HEK293 (cell line): Measurements from ENCODE around the gene AP1B1.

ENCODE experiments used
- BCL11A ChIP-seq: fragments of 450-650 bp; formaldehyde crosslinking; IDR thresholded peaks from 2 replicates; pipeline ENCODE4 v1.5.1; 2016; ENCODE audit warnings: low read depth, missing biosample characterization, missing genetic modification characterization
- EGR2 ChIP-seq: fragments of 450-650 bp; formaldehyde crosslinking; IDR thresholded peaks from 2 replicates; pipeline ENCODE4 v1.5.1; 2016; ENCODE audit warnings: low read depth, missing biosample characterization, missing genetic modification characterization
- ELK4 ChIP-seq: IDR thresholded peaks from 2 replicates; pipeline ENCODE4 v1.6.1; 2011; ENCODE audit warnings: mild to moderate bottlenecking, low read depth, low read length, borderline replicate concordance
- GLI4 ChIP-seq: fragments of 450-650 bp; formaldehyde crosslinking; IDR thresholded peaks from 2 replicates; pipeline ENCODE4 v1.5.1; 2016; ENCODE audit warnings: missing biosample characterization, missing genetic modification characterization
- KLF17 ChIP-seq: fragments of 450-650 bp; formaldehyde crosslinking; IDR thresholded peaks from 2 replicates; pipeline ENCODE4 v1.5.1; 2016; ENCODE audit warnings: missing biosample characterization, missing genetic modification characterization
- PRDM2 ChIP-seq: fragments of 450-650 bp; formaldehyde crosslinking; IDR thresholded peaks from 2 replicates; pipeline ENCODE4 v1.5.1; 2016; ENCODE audit warnings: missing biosample characterization, missing genetic modification characterization, borderline replicate concordance
- YY2 ChIP-seq: fragments of 450-650 bp; formaldehyde crosslinking; IDR thresholded peaks from 2 replicates; pipeline ENCODE4 v1.5.1; 2016; ENCODE audit warnings: missing biosample characterization, missing genetic modification characterization
- ZBTB44 ChIP-seq: fragments of 450-650 bp; IDR thresholded peaks from 2 replicates; pipeline ENCODE4 v1.5.1; 2018; ENCODE audit warnings: missing biosample characterization, mild to moderate bottlenecking, missing genetic modification characterization
- ZEB2 ChIP-seq: fragments of 450-650 bp; formaldehyde crosslinking; IDR thresholded peaks from 2 replicates; pipeline ENCODE4 v1.5.1; 2016; ENCODE audit warnings: missing biosample characterization, missing genetic modification characterization
- ZFP69B ChIP-seq: fragments of 450-650 bp; formaldehyde crosslinking; IDR thresholded peaks from 2 replicates; pipeline ENCODE4 v1.5.1; 2016; ENCODE audit warnings: missing biosample characterization, missing genetic modification characterization
- ZNF248 ChIP-seq: fragments of 450-650 bp; formaldehyde crosslinking; IDR thresholded peaks from 2 replicates; pipeline ENCODE4 v1.5.1; 2017; ENCODE audit warnings: missing biosample characterization, missing genetic modification characterization
- ZNF335 ChIP-seq: fragments of 450-650 bp; formaldehyde crosslinking; conservative IDR thresholded peaks from 2 replicates; pipeline ENCODE4 v1.5.1; 2016; ENCODE audit warnings: missing biosample characterization, missing genetic modification characterization
- ZNF366 ChIP-seq: fragments of 450-650 bp; formaldehyde crosslinking; conservative IDR thresholded peaks from 2 replicates; pipeline ENCODE4 v1.5.1; 2016; ENCODE audit warnings: missing biosample characterization, missing genetic modification characterization
- ZNF423 ChIP-seq: fragments of 450-650 bp; formaldehyde crosslinking; IDR thresholded peaks from 2 replicates; pipeline ENCODE4 v1.5.1; 2016; ENCODE audit warnings: missing biosample characterization, missing genetic modification characterization
- ZNF473 ChIP-seq: fragments of 450-650 bp; formaldehyde crosslinking; IDR thresholded peaks from 2 replicates; pipeline ENCODE4 v1.5.1; 2017; ENCODE audit warnings: missing biosample characterization, missing genetic modification characterization
- ZNF501 ChIP-seq: fragments of 450-650 bp; formaldehyde crosslinking; IDR thresholded peaks from 2 replicates; pipeline ENCODE4 v1.5.1; 2016; ENCODE audit warnings: missing biosample characterization, missing genetic modification characterization
- ZNF529 ChIP-seq: fragments of 450-650 bp; formaldehyde crosslinking; IDR thresholded peaks from 2 replicates; pipeline ENCODE4 v1.5.1; 2017; ENCODE audit warnings: missing genetic modification characterization, missing biosample characterization; ENCODE audit not compliant: insufficient replicate concordance
- ZNF549 ChIP-seq: fragments of 450-650 bp; IDR thresholded peaks from 2 replicates; pipeline ENCODE4 v1.5.1; 2018; ENCODE audit warnings: missing biosample characterization, missing genetic modification characterization, mild to moderate bottlenecking, inconsistent platforms, moderate library complexity
- ZNF580 ChIP-seq: fragments of 450-650 bp; formaldehyde crosslinking; IDR thresholded peaks from 2 replicates; pipeline ENCODE4 v1.5.1; 2016; ENCODE audit warnings: missing biosample characterization, missing genetic modification characterization
- ZNF623 ChIP-seq: fragments of 450-650 bp; formaldehyde crosslinking; IDR thresholded peaks from 2 replicates; pipeline ENCODE4 v1.5.1; 2016; ENCODE audit warnings: missing biosample characterization, missing genetic modification characterization
- ZNF660 ChIP-seq: fragments of 450-650 bp; IDR thresholded peaks from 2 replicates; pipeline ENCODE4 v1.5.1; 2018; ENCODE audit warnings: missing biosample characterization, mild to moderate bottlenecking, missing genetic modification characterization
- ZNF747 ChIP-seq: fragments of 450-650 bp; formaldehyde crosslinking; IDR thresholded peaks from 2 replicates; pipeline ENCODE4 v1.5.1; 2016; ENCODE audit warnings: missing biosample characterization, missing genetic modification characterization
- ZNF776 ChIP-seq: fragments of 450-650 bp; formaldehyde crosslinking; IDR thresholded peaks from 2 replicates; pipeline ENCODE4 v1.5.0; 2017; ENCODE audit warnings: missing biosample characterization, missing genetic modification characterization, borderline replicate concordance
- ZNF777 ChIP-seq: fragments of 450-650 bp; formaldehyde crosslinking; IDR thresholded peaks from 2 replicates; pipeline ENCODE4 v1.5.1; 2017; ENCODE audit warnings: missing biosample characterization, missing genetic modification characterization, borderline replicate concordance
- ZNF785 ChIP-seq: fragments of 450-650 bp; formaldehyde crosslinking; IDR thresholded peaks from 2 replicates; pipeline ENCODE4 v1.5.1; 2016; ENCODE audit warnings: missing biosample characterization, missing genetic modification characterization
- ZNF837 ChIP-seq: fragments of 450-650 bp; formaldehyde crosslinking; IDR thresholded peaks from 2 replicates; pipeline ENCODE4 v1.5.1; 2016; ENCODE audit warnings: missing biosample characterization, missing genetic modification characterization
- TF ChIP-seq, protein P1 (sequence below): fragments of 450-650 bp; formaldehyde crosslinking; IDR thresholded peaks from 2 replicates; pipeline ENCODE4 v1.5.1; 2016; ENCODE audit warnings: missing biosample characterization, missing genetic modification characterization
- TF ChIP-seq, protein P2 (sequence below): fragments of 450-650 bp; formaldehyde crosslinking; IDR thresholded peaks from 2 replicates; pipeline ENCODE4 v1.5.1; 2016; ENCODE audit warnings: missing biosample characterization, missing genetic modification characterization

The AP1B1 gene

DNA sequence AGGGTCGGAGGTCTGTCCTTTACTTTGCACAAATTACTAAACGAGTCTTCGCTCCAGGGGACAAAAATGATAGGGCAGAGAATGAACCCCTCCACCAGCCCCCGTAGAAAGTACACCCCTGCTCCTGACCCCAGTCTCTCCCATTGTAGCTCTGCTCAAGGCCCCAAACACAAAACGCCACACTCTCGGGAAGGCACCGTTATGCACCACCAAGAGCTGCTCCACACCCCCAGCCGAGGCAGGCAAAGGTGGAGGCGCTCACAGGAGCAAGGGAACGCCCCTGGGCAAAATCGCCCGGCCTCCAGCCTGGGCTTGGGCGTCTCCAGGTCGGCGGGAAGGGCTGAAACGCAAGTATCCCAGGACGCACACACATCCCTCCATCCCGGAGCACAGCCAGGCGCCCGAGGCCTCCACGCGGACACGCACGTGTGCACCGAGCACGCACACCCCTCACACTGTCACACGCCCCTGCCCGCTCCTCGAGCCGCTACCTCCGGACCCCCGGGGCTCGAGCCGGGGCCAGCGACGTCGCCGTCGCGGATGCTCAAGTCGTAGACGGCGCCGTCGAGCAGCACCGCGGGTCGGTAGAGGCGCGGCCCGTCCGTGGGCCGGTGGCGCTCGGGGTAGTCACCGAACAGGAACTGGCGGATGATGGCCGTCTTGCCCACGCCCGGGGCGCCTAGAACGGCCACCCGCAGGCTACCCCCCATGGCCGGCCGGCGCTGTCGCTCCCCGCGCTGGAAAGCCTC lies 73.7 kb downstream of the AP1B1 start (continued):
- TF ChIP-seq EGR2 (tag by site-specific recombination) (peak; percentile 53; the same call in 1 of the 2 replicates), KLF17 (tag by site-specific recombination) (0 out of 2 replicates have a peak, but pooled peaks have one; percentile 47), ZNF785 (tag by site-specific recombination) (no peak), ZNF366 (tag by site-specific recombination) (peak; percentile 90), ZFP69B (tag by site-specific recombination) (no peak), ZNF501 (tag by site-specific recombination) (no peak), ZNF660 (tag by site-specific recombination) (no peak), ZNF529 (tag by site-specific recombination) (no peak), ZNF580 (no peak), ZNF423 (tag by site-specific recombination) (no peak), ZNF777 (tag by site-specific recombination) (peak; percentile 100), YY2 (tag by site-specific recombination) (no peak), ZNF473 (tag by site-specific recombination) (no peak), BCL11A (tag by site-specific recombination) (no peak), ZNF335 (tag by site-specific recombination) (peak; percentile 69), ZEB2 (tag by site-specific recombination) (peak; percentile 61; the same call in 1 of the 2 replicates), ZNF837 (no peak), ZNF623 (no peak), ZNF776 (no peak), GLI4 (tag by site-specific recombination) (no peak), ZNF248 (tag by site-specific recombination) (no peak), ELK4 (no peak), PRDM2 (no peak), ZBTB44 (tag by site-specific recombination) (no peak), ZNF747 (no peak), ZNF549 (tag by site-specific recombination) (no peak)
- TF ChIP-seq, protein P1, sequence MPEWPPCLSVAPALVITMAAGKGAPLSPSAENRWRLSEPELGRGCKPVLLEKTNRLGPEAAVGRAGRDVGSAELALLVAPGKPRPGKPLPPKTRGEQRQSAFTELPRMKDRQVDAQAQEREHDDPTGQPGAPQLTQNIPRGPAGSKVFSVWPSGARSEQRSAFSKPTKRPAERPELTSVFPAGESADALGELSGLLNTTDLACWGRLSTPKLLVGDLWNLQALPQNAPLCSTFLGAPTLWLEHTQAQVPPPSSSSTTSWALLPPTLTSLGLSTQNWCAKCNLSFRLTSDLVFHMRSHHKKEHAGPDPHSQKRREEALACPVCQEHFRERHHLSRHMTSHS (tag by site-specific recombination) = no peak
- TF ChIP-seq, protein P2, sequence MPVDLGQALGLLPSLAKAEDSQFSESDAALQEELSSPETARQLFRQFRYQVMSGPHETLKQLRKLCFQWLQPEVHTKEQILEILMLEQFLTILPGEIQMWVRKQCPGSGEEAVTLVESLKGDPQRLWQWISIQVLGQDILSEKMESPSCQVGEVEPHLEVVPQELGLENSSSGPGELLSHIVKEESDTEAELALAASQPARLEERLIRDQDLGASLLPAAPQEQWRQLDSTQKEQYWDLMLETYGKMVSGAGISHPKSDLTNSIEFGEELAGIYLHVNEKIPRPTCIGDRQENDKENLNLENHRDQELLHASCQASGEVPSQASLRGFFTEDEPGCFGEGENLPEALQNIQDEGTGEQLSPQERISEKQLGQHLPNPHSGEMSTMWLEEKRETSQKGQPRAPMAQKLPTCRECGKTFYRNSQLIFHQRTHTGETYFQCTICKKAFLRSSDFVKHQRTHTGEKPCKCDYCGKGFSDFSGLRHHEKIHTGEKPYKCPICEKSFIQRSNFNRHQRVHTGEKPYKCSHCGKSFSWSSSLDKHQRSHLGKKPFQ (tag by site-specific recombination) = no peak
